ENCODE results near the gene MSGN1. TPM values are rescaled to one million over a fixed set of nuclear protein-coding genes. Genes with fewer than 3 reads are reported as not detected.

Gene MSGN1
- total RNA-seq, 2 donors from 2014 or later: not detected

GRCh38 chr2:17791817-17792130, 24.5 kb upstream of the MSGN1 start:
- TF ChIP-seq CTCF (IDR thresholded peaks at IDR 0.05): no peak
- DNase-seq: no peak
- Histone ChIP-seq H3K9ac (ENCODE audit: low read depth in 2 of 2, low read length in 2 of 2) (no peak overlapping the region), H3K27ac (no peak overlapping the region), H3K4me1 (no peaks in the 10 kb centered on the region), H3K36me3 (no peaks in the 10 kb centered on the region), H3K27me3 (no peaks in the 10 kb centered on the region), H3K9me3 (no peaks in the 10 kb centered on the region), H3K4me3 (no peak overlapping the region)
- intact Hi-C loops (cut with DNase I): no loop called here

- no peak overlapping the region for H3K9ac ChIP-seq (ENCODE audit: low read depth in 2 of 2, low read length in 2 of 2)
- no peak overlapping the region for H3K4me3 ChIP-seq
- no peak for DNase-seq
- no peaks in the 10 kb centered on the region for H3K9me3 ChIP-seq
- H3K27me3 ChIP-seq: no peaks in the 10 kb centered on the region
- TF ChIP-seq CTCF (IDR thresholded peaks at IDR 0.05): no peak
- no peaks in the 10 kb centered on the region for H3K36me3 ChIP-seq
- H3K4me1 ChIP-seq: no peaks in the 10 kb centered on the region
- H3K27ac ChIP-seq: no peak overlapping the region
- intact Hi-C loops (cut with DNase I): no loop called here
These were observed 23.7 kb upstream of the MSGN1 start for GRCh38 chr2:17792515-17792914.

GRCh38 chr2:17793296-17793695, 23.0 kb upstream of the MSGN1 start:
- intact Hi-C loops (cut with DNase I): no loop called here
- Histone ChIP-seq H3K4me3 (no peak overlapping the region), H3K9me3 (no peaks in the 10 kb centered on the region), H3K9ac (ENCODE audit: low read depth in 2 of 2, low read length in 2 of 2) (no peak overlapping the region), H3K36me3 (no peaks in the 10 kb centered on the region), H3K27ac (no peak overlapping the region), H3K4me1 (no peaks in the 10 kb centered on the region), H3K27me3 (no peaks in the 10 kb centered on the region)
- no peak for TF ChIP-seq CTCF (IDR thresholded peaks at IDR 0.05)
- DNase-seq: no peak

GRCh38 chr2:17793803-17794354, 22.4 kb upstream of the MSGN1 start:
- Histone ChIP-seq H3K4me1 (no peaks in the 10 kb centered on the region), H3K9me3 (no peaks in the 10 kb centered on the region), H3K27me3 (no peaks in the 10 kb centered on the region), H3K4me3 (no peak overlapping the region), H3K27ac (no peak overlapping the region), H3K9ac (ENCODE audit: low read depth in 2 of 2, low read length in 2 of 2) (no peak overlapping the region), H3K36me3 (no peaks in the 10 kb centered on the region)
- DNase-seq: no peak
- intact Hi-C loops (cut with DNase I): no loop called here
- no peak for TF ChIP-seq CTCF (IDR thresholded peaks at IDR 0.05)

GRCh38 chr2:17795309-17795708, 21.0 kb upstream of the MSGN1 start:
- Histone ChIP-seq H3K9me3 (no peaks in the 10 kb centered on the region), H3K4me3 (no peak overlapping the region), H3K36me3 (no peaks in the 10 kb centered on the region), H3K27me3 (no peaks in the 10 kb centered on the region), H3K9ac (ENCODE audit: low read depth in 2 of 2, low read length in 2 of 2) (no peak overlapping the region), H3K27ac (no peak overlapping the region), H3K4me1 (no peaks in the 10 kb centered on the region)
- no peak for DNase-seq
- no peak for TF ChIP-seq CTCF (IDR thresholded peaks at IDR 0.05)
- intact Hi-C loops (cut with DNase I): no loop called here

GRCh38 chr2:17798338-17798737, 17.9 kb upstream of the MSGN1 start:
- Histone ChIP-seq H3K36me3 (no peaks in the 10 kb centered on the region), H3K4me1 (no peaks in the 10 kb centered on the region), H3K4me3 (no peak overlapping the region), H3K9me3 (no peaks in the 10 kb centered on the region), H3K9ac (ENCODE audit: low read depth in 2 of 2, low read length in 2 of 2) (no peak overlapping the region), H3K27ac (no peak overlapping the region), H3K27me3 (no peaks in the 10 kb centered on the region)
- intact Hi-C loops (cut with DNase I): no loop called here
- DNase-seq: no peak
- no peak for TF ChIP-seq CTCF (IDR thresholded peaks at IDR 0.05)

Measured in colonic mucosa (tissue), 4 donors.